SK-N-SH (cell line): Measurements from ENCODE around the gene CORO1A. TPM values are rescaled to one million over a fixed set of nuclear protein-coding genes. Genes with fewer than 3 reads are reported as not detected.

ENCODE experiments used
- CTCF ChIA-PET: fragments of 300-600, 350-600 bp; formaldehyde crosslinking; extraction: SDS; loops from one replicate; lab custom pipeline; 2021; lab: Yijun Ruan, JAX
- POLR2A ChIA-PET: fragments of 350-600 bp; sonication (Branson Sonifier 250); formaldehyde crosslinking; extraction: SDS; loops from one replicate; lab custom pipeline; 2020; ENCODE audit warnings: antibody characterized with exemption, inconsistent platforms; lab: Yijun Ruan, JAX
- DNase-seq: peaks from one replicate; pipeline ENCODE4 v3.0.0; 2012
- H2AFZ ChIP-seq: fragments of 200-600 bp; sonication (generic); 2 replicates; pipeline ENCODE4 v1.8.1; 2016; ENCODE audit warnings: antibody characterized with exemption, mild to moderate bottlenecking, low read depth
- H3F3A ChIP-seq: fragments of 200-600 bp; sonication (generic); replicated peaks from 2 replicates; pipeline ENCODE3; 2016; ENCODE audit warnings: antibody characterized with exemption, mild to moderate bottlenecking; ENCODE audit not compliant: insufficient read depth
- H3K27ac ChIP-seq, 2 experiments: fragments of 200-500 bp in 1 of 2; fragments of 200-600 bp in 1 of 2; sonication (Bioruptor generic) in 1 of 2; sonication (generic), shearing (Covaris generic) in 1 of 2; 2 replicates each; pipeline versions ENCODE4 v1.5.1 to v1.6.1; 2014 to 2016; ENCODE audit warnings: low read depth in 2 of 2, inconsistent platforms in 1 of 2, low read length in 1 of 2, mild to moderate bottlenecking in 1 of 2, mixed read lengths in 1 of 2
- H3K27me3 ChIP-seq: fragments of 200-600 bp; sonication (generic), shearing (Covaris generic); 2 replicates; pipeline ENCODE4 v1.6.1; 2016; ENCODE audit warnings: mixed run types; ENCODE audit not compliant: insufficient read depth
- H3K36me3 ChIP-seq, 2 experiments: fragments of 200-500 bp in 1 of 2; fragments of 200-600 bp in 1 of 2; sonication (Bioruptor generic) in 1 of 2; sonication (generic) in 1 of 2; replicated peaks in 1 of 2; 2 replicates each; pipeline versions ENCODE3 to v1.5.1; 2014 to 2016; ENCODE audit warnings: low read length in 1 of 2, mild to moderate bottlenecking in 1 of 2; ENCODE audit not compliant: insufficient read depth in 2 of 2, control insufficient read depth in 1 of 2
- H3K4me1 ChIP-seq, 2 experiments: fragments of 200-500 bp in 1 of 2; fragments of 200-600 bp in 1 of 2; sonication (Bioruptor generic) in 1 of 2; sonication (generic), shearing (Covaris generic) in 1 of 2; 2 replicates each; pipeline versions ENCODE4 v1.5.1 to v1.6.1; 2014 to 2016; ENCODE audit warnings: low read depth in 1 of 2, low read length in 1 of 2, mixed run types in 1 of 2; ENCODE audit not compliant: insufficient read depth in 2 of 2, control insufficient read depth in 1 of 2
- H3K4me2 ChIP-seq: fragments of 200-600 bp; sonication (generic), shearing (Covaris generic); 2 replicates; pipeline ENCODE4 v1.6.1; 2017; ENCODE audit warnings: mixed run types
- H3K4me3 ChIP-seq, 2 experiments: fragments of 200-500 bp in 1 of 2; fragments of 200-600 bp in 1 of 2; sonication (Bioruptor generic) in 1 of 2; sonication (generic), shearing (Covaris generic) in 1 of 2; 2 replicates each; pipeline versions ENCODE4 v1.5.1 to v1.8.1; 2014 to 2016; ENCODE audit warnings: low read depth in 2 of 2, inconsistent platforms in 1 of 2, low read length in 1 of 2, mild to moderate bottlenecking in 1 of 2, mixed read lengths in 1 of 2, moderate library complexity in 1 of 2
- H3K79me2 ChIP-seq: fragments of 200-600 bp; sonication (generic); 2 replicates; pipeline ENCODE4 v1.8.1; 2017; ENCODE audit warnings: mild to moderate bottlenecking; ENCODE audit not compliant: insufficient read depth
- H3K9ac ChIP-seq: fragments of 200-600 bp; sonication (generic); 2 replicates; pipeline ENCODE4 v1.6.1; 2017; ENCODE audit warnings: mixed run types
- H3K9me2 ChIP-seq: fragments of 200-600 bp; sonication (generic); 2 replicates; pipeline ENCODE4 v1.6.1; 2017; ENCODE audit warnings: mixed run types
- H3K9me3 ChIP-seq: fragments of 200-600 bp; sonication (generic); 2 replicates; pipeline ENCODE4 v1.6.1; 2017; ENCODE audit warnings: mixed run types, mild to moderate bottlenecking, moderate library complexity
- H4K20me1 ChIP-seq: fragments of 200-600 bp; sonication (generic); 2 replicates; pipeline ENCODE4 v1.6.1; 2017; ENCODE audit warnings: mild to moderate bottlenecking, mixed run types; ENCODE audit not compliant: insufficient read depth
- ELF1 ChIP-seq: IDR thresholded peaks from 2 replicates; pipeline ENCODE4 v1.4.0; 2012
- EP300 ChIP-seq, 2 experiments: IDR thresholded peaks; 2 replicates each; pipeline versions ENCODE4 v1.4.0 to v1.6.1; 2012; ENCODE audit warnings: borderline replicate concordance in 1 of 2, low read depth in 1 of 2, low read length in 1 of 2
- EZH2phosphoT487 ChIP-seq: fragments of 200-600 bp; sonication (generic); IDR thresholded peaks from 2 replicates; pipeline ENCODE4 v1.6.1; 2017; ENCODE audit warnings: low read depth, mixed run types, mild to moderate bottlenecking, antibody characterized with exemption, moderate library complexity, borderline replicate concordance
- FOSL2 ChIP-seq: IDR thresholded peaks from 2 replicates; pipeline ENCODE4 v1.4.0; 2012; ENCODE audit warnings: low read depth, mild to moderate bottlenecking, moderate library complexity, borderline replicate concordance
- FOXM1 ChIP-seq: IDR thresholded peaks from 2 replicates; pipeline ENCODE4 v1.4.0; 2012; ENCODE audit warnings: low read depth, mild to moderate bottlenecking
- GATA2 ChIP-seq: sonication (generic); formaldehyde crosslinking; IDR thresholded peaks from 2 replicates; pipeline ENCODE4 v1.5.0; 2020; ENCODE audit warnings: mild to moderate bottlenecking, missing genetic modification reagents
- MAX ChIP-seq: IDR thresholded peaks from 2 replicates; pipeline ENCODE4 v1.4.0; 2012; ENCODE audit warnings: low read depth
- MXI1 ChIP-seq: IDR thresholded peaks from 2 replicates; pipeline ENCODE4 v1.6.1; 2012; ENCODE audit warnings: mild to moderate bottlenecking, low read depth, low read length, improper control_type of control experiment
- NFIC ChIP-seq: IDR thresholded peaks from 2 replicates; pipeline ENCODE4 v1.4.0; 2012; ENCODE audit warnings: borderline replicate concordance
- NRF1 ChIP-seq: IDR thresholded peaks from 2 replicates; pipeline ENCODE4 v1.6.1; 2012; ENCODE audit warnings: low read depth, mild to moderate bottlenecking, low read length
- PBX3 ChIP-seq: IDR thresholded peaks from 2 replicates; pipeline ENCODE4; 2012
- POLR2AphosphoS5 ChIP-seq: IDR thresholded peaks from 2 replicates; pipeline ENCODE4 v1.6.1; 2012; ENCODE audit warnings: low read depth, low read length
- RAD21 ChIP-seq: IDR thresholded peaks from 2 replicates; pipeline ENCODE4 v1.6.1; 2012; ENCODE audit warnings: mild to moderate bottlenecking, low read length
- REST ChIP-seq: IDR thresholded peaks from 2 replicates; pipeline ENCODE4 v1.6.1; 2012; ENCODE audit warnings: mild to moderate bottlenecking, low read depth, low read length, moderate library complexity
- RFX5 ChIP-seq: IDR thresholded peaks from 2 replicates; pipeline ENCODE4 v1.6.1; 2012; ENCODE audit warnings: mild to moderate bottlenecking, improper control_type of control experiment, low read length
- SMC3 ChIP-seq: IDR thresholded peaks from 2 replicates; pipeline ENCODE4 v1.6.1; 2012; ENCODE audit warnings: low read depth, low read length, improper control_type of control experiment
- TAF1 ChIP-seq: IDR thresholded peaks from 2 replicates; pipeline ENCODE4 v1.6.1; 2012; ENCODE audit warnings: low read depth, mild to moderate bottlenecking, low read length, moderate library complexity, borderline replicate concordance
- TEAD4 ChIP-seq: IDR thresholded peaks from 2 replicates; pipeline ENCODE4 v1.4.0; 2012; ENCODE audit warnings: mild to moderate bottlenecking, borderline replicate concordance; ENCODE audit not compliant: insufficient read depth
- USF2 ChIP-seq: fragments of 150-350 bp; IDR thresholded peaks from 2 replicates; pipeline ENCODE4 v1.6.1; 2017; ENCODE audit warnings: antibody characterized with exemption, low read length, low read depth, borderline replicate concordance
- WGBS: methylation state at CpG from one replicate; pipeline ENCODE4 v1.1.6; 2017; ENCODE audit warnings: low lambda C conversion rate; 5-methylcytosine and 5-hydroxymethylcytosine counted together
- polyA plus RNA-seq, 3 experiments: library from polyadenylated mRNA; depleted of rRNA; stranded (reverse); fragments of >200 nt; gene quantifications; 2 replicates each; pipeline ENCODE4 v1.2.3, GENCODE V29; 2012
- TF ChIP-seq, protein P1 (sequence below): fragments of 150-350 bp; IDR thresholded peaks from 2 replicates; pipeline ENCODE4 v1.6.1; 2016; ENCODE audit warnings: mild to moderate bottlenecking, low read depth, low read length

The CORO1A gene
- polyA plus RNA-seq, 1 of the 3 experiments (the other 2 are of a cell fraction): 13.5 TPM

- TF ChIP-seq, protein P1, sequence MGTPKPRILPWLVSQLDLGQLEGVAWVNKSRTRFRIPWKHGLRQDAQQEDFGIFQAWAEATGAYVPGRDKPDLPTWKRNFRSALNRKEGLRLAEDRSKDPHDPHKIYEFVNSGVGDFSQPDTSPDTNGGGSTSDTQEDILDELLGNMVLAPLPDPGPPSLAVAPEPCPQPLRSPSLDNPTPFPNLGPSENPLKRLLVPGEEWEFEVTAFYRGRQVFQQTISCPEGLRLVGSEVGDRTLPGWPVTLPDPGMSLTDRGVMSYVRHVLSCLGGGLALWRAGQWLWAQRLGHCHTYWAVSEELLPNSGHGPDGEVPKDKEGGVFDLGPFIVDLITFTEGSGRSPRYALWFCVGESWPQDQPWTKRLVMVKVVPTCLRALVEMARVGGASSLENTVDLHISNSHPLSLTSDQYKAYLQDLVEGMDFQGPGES: no peak
- no peak for TF ChIP-seq EP300 (IDR thresholded peaks at IDR 0.05; ENCODE audit: borderline replicate concordance in 1 of 2, low read depth in 1 of 2, low read length in 1 of 2)
- TF ChIP-seq TEAD4: no peak
These were observed 4.2 kb upstream of the CORO1A start (continued) for GRCh38 chr16:30179195-30179594.

- H3K27ac ChIP-seq: no peak overlapping the region
- DNase-seq: no peak
- no peaks in the 10 kb centered on the region for H3K36me3 ChIP-seq
- H3K9me2 ChIP-seq: no peaks in the 10 kb centered on the region
- POLR2A ChIA-PET: interaction anchor here (0.6 kb wide), 1 partner anchor 384 kb away, joined by 3 read pairs; no protein-coding TSS in a partner anchor
- no peaks in the 10 kb centered on the region for H4K20me1 ChIP-seq
- H3F3A ChIP-seq: peaks cover 4% of the 10 kb centered on the region
- no peak overlapping the region for H3K9ac ChIP-seq
- H2AFZ ChIP-seq: no peak overlapping the region
- H3K79me2 ChIP-seq: no peaks in the 10 kb centered on the region
- TF ChIP-seq MAX: no peak
- no peak for TF ChIP-seq MXI1
- no peak for TF ChIP-seq NRF1
- no peak for TF ChIP-seq EZH2phosphoT487
- TF ChIP-seq, protein P1: no peak
- TF ChIP-seq FOSL2: no peak
- TF ChIP-seq FOXM1: no peak
- no peak for TF ChIP-seq RAD21
- TF ChIP-seq SMC3: no peak
- no peak for TF ChIP-seq TAF1
- TF ChIP-seq RFX5: no peak
- TF ChIP-seq USF2: no peak
- no peak for TF ChIP-seq ELF1
- TF ChIP-seq POLR2AphosphoS5: no peak
- no peak for TF ChIP-seq PBX3
- no peak for TF ChIP-seq REST
- no peak for TF ChIP-seq NFIC
- no peak for TF ChIP-seq GATA2 (CRISPR knock-in tag)
- H3K9me3 ChIP-seq: no peaks in the 10 kb centered on the region
- H3K4me1 ChIP-seq: peaks cover 0 to 15% of the 10 kb centered on the region in 2 experiments; a peak in 1 of 4 replicates
- CTCF ChIA-PET: interaction anchor here (0.8 to 3.7 kb wide), 3 partner anchors 37 to 88 kb away, joined by 3 to 15 read pairs (median 8); partner anchors contain the start of gene TBX6
- H3K4me2 ChIP-seq: no peak overlapping the region
- no peaks in the 10 kb centered on the region for H3K27me3 ChIP-seq
- H3K4me3 ChIP-seq: no peak overlapping the region
- 82% methylated on average over 9 of the region's 9 CpGs for WGBS
These were observed 3.5 kb upstream of the CORO1A start for GRCh38 chr16:30179931-30180330.
